Measurements from ENCODE around the gene GRK3.

Gene GRK3

GRCh38 chr22:25554689-25555088 lies 9.8 kb upstream of the GRK3 start:
- no peak for DNase-seq (ENCODE audit: low spot score)
- H2BK15ac ChIP-seq (ENCODE audit: low read length) = no peak overlapping the region
- H3K27me3 ChIP-seq (ENCODE audit: control insufficient read depth in 3 of 3, insufficient read depth in 3 of 3, low read depth in 1 of 3, low read length in 3 of 3) = no peaks in the 10 kb centered on the region
- WGBS, 2 donors (ENCODE audit: extremely low coverage in 2 of 2, insufficient read length in 2 of 2, insufficient replicate concordance in 1 of 2) = no CpG with 5 or more reads among the region's 2 CpGs
- H3K79me1 ChIP-seq (ENCODE audit: low read depth, low read length) = no peaks in the 10 kb centered on the region
- H2AFZ ChIP-seq (ENCODE audit: low read length) = no peak overlapping the region
- no peak overlapping the region for H3K4me3 ChIP-seq (ENCODE audit: low read length in 2 of 2)
- H3K9me3 ChIP-seq (replicated peaks in 1 of 2; ENCODE audit: control insufficient read depth in 2 of 2, insufficient read depth in 1 of 2, low read depth in 1 of 2, low read length in 2 of 2) = peaks cover 2 to 3% of the 10 kb centered on the region in 2 donors
- H4K91ac ChIP-seq (ENCODE audit: low read depth, low read length, poor library complexity) = no peak overlapping the region
- H2BK12ac ChIP-seq (ENCODE audit: low read length) = no peak overlapping the region
- H3K4me1 ChIP-seq (ENCODE audit: control insufficient read depth in 2 of 2, insufficient read depth in 1 of 2, low read depth in 1 of 2, low read length in 2 of 2) = peaks cover 8% of the 10 kb centered on the region in 2 donors
- H2AK5ac ChIP-seq (ENCODE audit: low read depth, low read length) = no peak overlapping the region
- H3K14ac ChIP-seq (ENCODE audit: low read length) = no peak overlapping the region
- H3K4ac ChIP-seq (ENCODE audit: low read length) = no peak overlapping the region
- H3K27ac ChIP-seq (replicated peaks; ENCODE audit: low read length) = no peak overlapping the region
- H4K8ac ChIP-seq (ENCODE audit: low read depth, low read length) = no peak overlapping the region
- H2BK5ac ChIP-seq (ENCODE audit: low read length) = no peak overlapping the region
- H2BK120ac ChIP-seq (ENCODE audit: low read depth, low read length) = no peak overlapping the region
- no peak overlapping the region for H3K23ac ChIP-seq (ENCODE audit: low read depth, low read length, poor library complexity)
- H3K4me2 ChIP-seq (ENCODE audit: insufficient read depth, low read length, poor library complexity, severe bottlenecking) = no peak overlapping the region
- H3K36me3 ChIP-seq (replicated peaks in 1 of 2; ENCODE audit: control insufficient read depth in 2 of 2, insufficient read depth in 2 of 2, low read length in 2 of 2) = no peaks in the 10 kb centered on the region
- no peak overlapping the region for H3K18ac ChIP-seq (ENCODE audit: low read length)
- H3K9ac ChIP-seq (ENCODE audit: low read depth, low read length, poor library complexity) = no peak overlapping the region

GRCh38 chr22:25555586-25555985 lies 8.9 kb upstream of the GRK3 start:
- H2BK5ac ChIP-seq (ENCODE audit: low read length) = no peak overlapping the region
- no peak overlapping the region for H3K14ac ChIP-seq (ENCODE audit: low read length)
- H2AK5ac ChIP-seq (ENCODE audit: low read depth, low read length) = no peak overlapping the region
- H3K79me1 ChIP-seq (ENCODE audit: low read depth, low read length) = no peaks in the 10 kb centered on the region
- H3K23ac ChIP-seq (ENCODE audit: low read depth, low read length, poor library complexity) = no peak overlapping the region
- no peak overlapping the region for H3K18ac ChIP-seq (ENCODE audit: low read length)
- no peak overlapping the region for H2AFZ ChIP-seq (ENCODE audit: low read length)
- H3K9ac ChIP-seq (ENCODE audit: low read depth, low read length, poor library complexity) = no peak overlapping the region
- no peak overlapping the region for H4K91ac ChIP-seq (ENCODE audit: low read depth, low read length, poor library complexity)
- H3K27ac ChIP-seq (replicated peaks; ENCODE audit: low read length) = no peak overlapping the region
- H2BK120ac ChIP-seq (ENCODE audit: low read depth, low read length) = no peak overlapping the region
- no peak overlapping the region for H3K4ac ChIP-seq (ENCODE audit: low read length)
- H3K27me3 ChIP-seq (ENCODE audit: control insufficient read depth in 3 of 3, insufficient read depth in 3 of 3, low read depth in 1 of 3, low read length in 3 of 3) = no peaks in the 10 kb centered on the region
- H3K36me3 ChIP-seq (replicated peaks in 1 of 2; ENCODE audit: control insufficient read depth in 2 of 2, insufficient read depth in 2 of 2, low read length in 2 of 2) = no peaks in the 10 kb centered on the region
- no peak overlapping the region for H2BK12ac ChIP-seq (ENCODE audit: low read length)
- H3K4me3 ChIP-seq (ENCODE audit: low read length in 2 of 2) = no peak overlapping the region
- peaks cover 2 to 3% of the 10 kb centered on the region in 2 donors for H3K9me3 ChIP-seq (replicated peaks in 1 of 2; ENCODE audit: control insufficient read depth in 2 of 2, insufficient read depth in 1 of 2, low read depth in 1 of 2, low read length in 2 of 2)
- H4K8ac ChIP-seq (ENCODE audit: low read depth, low read length) = no peak overlapping the region
- no peak for DNase-seq (ENCODE audit: low spot score)
- H3K4me1 ChIP-seq (ENCODE audit: control insufficient read depth in 2 of 2, insufficient read depth in 1 of 2, low read depth in 1 of 2, low read length in 2 of 2) = peaks cover 8% of the 10 kb centered on the region in 2 donors
- no peak overlapping the region for H2BK15ac ChIP-seq (ENCODE audit: low read length)
- no CpG with 5 or more reads among the region's 4 CpGs for WGBS, 2 donors (ENCODE audit: extremely low coverage in 2 of 2, insufficient read length in 2 of 2, insufficient replicate concordance in 1 of 2)
- no peak overlapping the region for H3K4me2 ChIP-seq (ENCODE audit: insufficient read depth, low read length, poor library complexity, severe bottlenecking)

- DNase-seq (ENCODE audit: low spot score) = no peak
Measured at GRCh38 chr22:25557218-25557617, 7.3 kb upstream of the GRK3 start.

GRCh38 chr22:25558341-25558740 lies 6.1 kb upstream of the GRK3 start:
- Histone ChIP-seq H2AFZ (ENCODE audit: low read length) (no peak overlapping the region), H2AK5ac (ENCODE audit: low read depth, low read length) (no peak overlapping the region), H2BK120ac (ENCODE audit: low read depth, low read length) (no peak overlapping the region), H3K4ac (ENCODE audit: low read length) (no peak overlapping the region), H3K14ac (ENCODE audit: low read length) (no peak overlapping the region), H3K27me3 (ENCODE audit: control insufficient read depth in 3 of 3, insufficient read depth in 3 of 3, low read depth in 1 of 3, low read length in 3 of 3) (no peaks in the 10 kb centered on the region), H3K4me3 (ENCODE audit: low read length in 2 of 2) (no peak overlapping the region), H3K9ac (ENCODE audit: low read depth, low read length, poor library complexity) (no peak overlapping the region), H3K4me1 (ENCODE audit: control insufficient read depth in 2 of 2, insufficient read depth in 1 of 2, low read depth in 1 of 2, low read length in 2 of 2) (peaks cover 8% of the 10 kb centered on the region in 2 donors), H2BK12ac (ENCODE audit: low read length) (no peak overlapping the region), H4K91ac (ENCODE audit: low read depth, low read length, poor library complexity) (no peak overlapping the region), H3K9me3 (replicated peaks in 1 of 2; ENCODE audit: control insufficient read depth in 2 of 2, insufficient read depth in 1 of 2, low read depth in 1 of 2, low read length in 2 of 2) (no peaks in the 10 kb centered on the region), H2BK15ac (ENCODE audit: low read length) (no peak overlapping the region), H3K36me3 (replicated peaks in 1 of 2; ENCODE audit: control insufficient read depth in 2 of 2, insufficient read depth in 2 of 2, low read length in 2 of 2) (no peaks in the 10 kb centered on the region), H3K4me2 (ENCODE audit: insufficient read depth, low read length, poor library complexity, severe bottlenecking) (no peak overlapping the region), H3K27ac (replicated peaks; ENCODE audit: low read length) (no peak overlapping the region), H3K23ac (ENCODE audit: low read depth, low read length, poor library complexity) (no peak overlapping the region), H2BK5ac (ENCODE audit: low read length) (no peak overlapping the region), H3K79me1 (ENCODE audit: low read depth, low read length) (no peaks in the 10 kb centered on the region), H4K8ac (ENCODE audit: low read depth, low read length) (no peak overlapping the region), H3K18ac (ENCODE audit: low read length) (no peak overlapping the region)
- no CpG with 5 or more reads among the region's 4 CpGs for WGBS, 2 donors (ENCODE audit: extremely low coverage in 2 of 2, insufficient read length in 2 of 2, insufficient replicate concordance in 1 of 2)
- DNase-seq (ENCODE audit: low spot score) = no peak

More at GRCh38 chr22:25557218-25557617, 7.3 kb upstream of the GRK3 start:
- Histone ChIP-seq H2BK120ac (ENCODE audit: low read depth, low read length) (no peak overlapping the region), H2BK12ac (ENCODE audit: low read length) (no peak overlapping the region), H3K4ac (ENCODE audit: low read length) (no peak overlapping the region), H3K18ac (ENCODE audit: low read length) (no peak overlapping the region), H2BK15ac (ENCODE audit: low read length) (no peak overlapping the region), H3K14ac (ENCODE audit: low read length) (no peak overlapping the region), H4K91ac (ENCODE audit: low read depth, low read length, poor library complexity) (no peak overlapping the region), H4K8ac (ENCODE audit: low read depth, low read length) (no peak overlapping the region), H2BK5ac (ENCODE audit: low read length) (no peak overlapping the region), H3K27ac (replicated peaks; ENCODE audit: low read length) (no peak overlapping the region), H3K79me1 (ENCODE audit: low read depth, low read length) (no peaks in the 10 kb centered on the region), H2AFZ (ENCODE audit: low read length) (no peak overlapping the region), H3K9ac (ENCODE audit: low read depth, low read length, poor library complexity) (no peak overlapping the region), H3K4me1 (ENCODE audit: control insufficient read depth in 2 of 2, insufficient read depth in 1 of 2, low read depth in 1 of 2, low read length in 2 of 2) (peaks cover 8% of the 10 kb centered on the region in 2 donors), H3K36me3 (replicated peaks in 1 of 2; ENCODE audit: control insufficient read depth in 2 of 2, insufficient read depth in 2 of 2, low read length in 2 of 2) (no peaks in the 10 kb centered on the region), H3K4me3 (ENCODE audit: low read length in 2 of 2) (no peak overlapping the region), H3K27me3 (ENCODE audit: control insufficient read depth in 3 of 3, insufficient read depth in 3 of 3, low read depth in 1 of 3, low read length in 3 of 3) (no peaks in the 10 kb centered on the region), H3K9me3 (replicated peaks in 1 of 2; ENCODE audit: control insufficient read depth in 2 of 2, insufficient read depth in 1 of 2, low read depth in 1 of 2, low read length in 2 of 2) (no peaks in the 10 kb centered on the region), H2AK5ac (ENCODE audit: low read depth, low read length) (no peak overlapping the region), H3K23ac (ENCODE audit: low read depth, low read length, poor library complexity) (no peak overlapping the region), H3K4me2 (ENCODE audit: insufficient read depth, low read length, poor library complexity, severe bottlenecking) (no peak overlapping the region)
- no CpG with 5 or more reads among the region's 5 CpGs for WGBS, 2 donors (ENCODE audit: extremely low coverage in 2 of 2, insufficient read length in 2 of 2, insufficient replicate concordance in 1 of 2)

Data from neuronal stem cell (in vitro differentiated cells).